Epithelial cell of prostate (primary cell): ENCODE data around the gene SCAF8.

Source experiments
- DNase-seq: peaks from one replicate; pipeline ENCODE4 v3.0.0-alpha.2; 2011; ENCODE audit warnings: low read depth, low spot score
- H3K27ac ChIP-seq: fragments of 450-650 bp; 2 replicates; pipeline ENCODE4 v1.5.1; 2017; ENCODE audit warnings: mild to moderate bottlenecking

Gene SCAF8

GRCh38 chr6:154876486-154877280 lies 143.5 kb downstream of the SCAF8 start:
- DNase-seq: no peak
- no peak overlapping the region for H3K27ac ChIP-seq

GRCh38 chr6:154878871-154879491 lies 145.8 kb downstream of the SCAF8 start:
- no peak overlapping the region for H3K27ac ChIP-seq
- no peak for DNase-seq

DNA sequence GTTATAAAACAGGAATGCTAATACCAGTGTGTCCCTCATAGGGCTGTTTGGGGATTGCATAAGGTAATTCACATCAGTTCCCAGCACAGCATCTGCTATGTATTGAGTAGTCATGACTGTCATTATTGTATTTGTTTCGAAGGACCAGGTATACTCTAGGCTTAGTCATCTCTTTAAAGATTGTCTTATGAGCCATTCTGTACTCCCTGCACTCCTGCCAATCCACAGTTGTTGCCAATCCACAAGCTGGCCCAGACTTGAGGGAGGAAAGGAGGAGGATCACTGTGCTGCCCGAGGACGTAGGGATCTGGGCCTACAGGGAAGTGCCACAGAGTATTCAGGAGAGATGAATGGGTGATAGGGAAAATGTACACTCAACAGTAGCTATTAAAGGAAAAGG lies 148.9 kb downstream of the SCAF8 start:
- DNase-seq: peak; percentile 86
- peak overlapping the region; percentile 30 for H3K27ac ChIP-seq
